RWPE2 (cell line): ENCODE results near the gene DENND4A.

Source experiments
- ATAC-seq: fragments of 200-7000 bp; cut with Tn5 transposase; 3 replicates; pipeline ENCODE4 v1.9.1; 2021; ENCODE audit warnings: low read depth
- DNase-seq: peaks from one replicate; pipeline ENCODE4 v3.0.0-alpha.2; 2020; ENCODE audit warnings: low spot score
- H3K27ac ChIP-seq: fragments of 450-650 bp; 2 replicates; pipeline ENCODE4 v1.5.1; 2017; ENCODE audit warnings: mild to moderate bottlenecking; ENCODE audit not compliant: poor library complexity, severe bottlenecking
- H3K27me3 ChIP-seq: fragments of 250-450 bp; sonication (Bioruptor Pico); 2 replicates; pipeline ENCODE4 v1.5.1; 2021; ENCODE audit warnings: mild to moderate bottlenecking, moderate library complexity; ENCODE audit not compliant: insufficient read depth, poor library complexity, severe bottlenecking
- H3K36me3 ChIP-seq: fragments of 250-450 bp; sonication (Bioruptor Pico); 2 replicates; pipeline ENCODE4 v1.5.1; 2020; ENCODE audit warnings: low read depth, mild to moderate bottlenecking, moderate library complexity
- H3K4me1 ChIP-seq: fragments of 250-450 bp; sonication (Bioruptor Pico); 2 replicates; pipeline ENCODE4 v1.5.1; 2021; ENCODE audit warnings: mild to moderate bottlenecking, moderate library complexity; ENCODE audit not compliant: insufficient read depth, poor library complexity, severe bottlenecking
- H3K4me3 ChIP-seq: fragments of 250-450 bp; sonication (Bioruptor Pico); 2 replicates; pipeline ENCODE4 v1.5.1; 2021; ENCODE audit warnings: mild to moderate bottlenecking, moderate library complexity; ENCODE audit not compliant: severe bottlenecking
- H3K9me3 ChIP-seq: fragments of 250-450 bp; sonication (Bioruptor Pico); 2 replicates; pipeline ENCODE4 v1.5.1; 2021; ENCODE audit warnings: mild to moderate bottlenecking, moderate library complexity; ENCODE audit not compliant: severe bottlenecking
- TF ChIP-seq, protein P1 (sequence below): fragments of 450-650 bp; IDR thresholded peaks from one replicate; pipeline ENCODE4 v1.5.1; 2017; ENCODE audit warnings: mild to moderate bottlenecking, moderate library complexity; ENCODE audit not compliant: poor library complexity, severe bottlenecking

Gene DENND4A

DNA sequence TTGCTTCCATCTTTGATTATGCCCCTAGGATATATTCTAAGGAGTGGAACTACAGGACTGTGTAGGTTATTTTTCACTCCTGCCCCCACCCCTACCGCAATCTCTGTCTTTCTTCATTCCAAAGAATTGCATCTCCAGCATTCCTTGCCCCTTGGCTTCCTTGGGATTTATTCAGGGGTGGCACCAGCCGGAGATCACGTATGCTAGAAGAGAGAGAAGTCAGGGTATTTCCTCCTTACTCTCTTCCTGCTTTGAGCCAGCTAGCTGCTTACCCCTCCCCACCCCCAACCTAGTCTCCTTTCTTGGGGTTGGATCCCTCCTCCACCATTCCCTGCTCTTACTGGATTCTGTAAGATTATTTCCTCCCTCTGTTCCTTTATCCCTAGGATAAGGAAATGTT lies 35.0 kb upstream of the DENND4A start:
- DNase-seq (no peak), ATAC-seq (no peak)
- H3K27ac ChIP-seq, result no peak overlapping the region
- no peak overlapping the region for H3K4me3 ChIP-seq
- no peaks in the 10 kb centered on the region for H3K36me3 ChIP-seq
- no peaks in the 10 kb centered on the region for H3K9me3 ChIP-seq
- no peaks in the 10 kb centered on the region for H3K4me1 ChIP-seq
- TF ChIP-seq, protein P1, sequence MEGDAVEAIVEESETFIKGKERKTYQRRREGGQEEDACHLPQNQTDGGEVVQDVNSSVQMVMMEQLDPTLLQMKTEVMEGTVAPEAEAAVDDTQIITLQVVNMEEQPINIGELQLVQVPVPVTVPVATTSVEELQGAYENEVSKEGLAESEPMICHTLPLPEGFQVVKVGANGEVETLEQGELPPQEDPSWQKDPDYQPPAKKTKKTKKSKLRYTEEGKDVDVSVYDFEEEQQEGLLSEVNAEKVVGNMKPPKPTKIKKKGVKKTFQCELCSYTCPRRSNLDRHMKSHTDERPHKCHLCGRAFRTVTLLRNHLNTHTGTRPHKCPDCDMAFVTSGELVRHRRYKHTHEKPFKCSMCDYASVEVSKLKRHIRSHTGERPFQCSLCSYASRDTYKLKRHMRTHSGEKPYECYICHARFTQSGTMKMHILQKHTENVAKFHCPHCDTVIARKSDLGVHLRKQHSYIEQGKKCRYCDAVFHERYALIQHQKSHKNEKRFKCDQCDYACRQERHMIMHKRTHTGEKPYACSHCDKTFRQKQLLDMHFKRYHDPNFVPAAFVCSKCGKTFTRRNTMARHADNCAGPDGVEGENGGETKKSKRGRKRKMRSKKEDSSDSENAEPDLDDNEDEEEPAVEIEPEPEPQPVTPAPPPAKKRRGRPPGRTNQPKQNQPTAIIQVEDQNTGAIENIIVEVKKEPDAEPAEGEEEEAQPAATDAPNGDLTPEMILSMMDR, result no peak
- H3K27me3 ChIP-seq, result no peaks in the 10 kb centered on the region

DNA sequence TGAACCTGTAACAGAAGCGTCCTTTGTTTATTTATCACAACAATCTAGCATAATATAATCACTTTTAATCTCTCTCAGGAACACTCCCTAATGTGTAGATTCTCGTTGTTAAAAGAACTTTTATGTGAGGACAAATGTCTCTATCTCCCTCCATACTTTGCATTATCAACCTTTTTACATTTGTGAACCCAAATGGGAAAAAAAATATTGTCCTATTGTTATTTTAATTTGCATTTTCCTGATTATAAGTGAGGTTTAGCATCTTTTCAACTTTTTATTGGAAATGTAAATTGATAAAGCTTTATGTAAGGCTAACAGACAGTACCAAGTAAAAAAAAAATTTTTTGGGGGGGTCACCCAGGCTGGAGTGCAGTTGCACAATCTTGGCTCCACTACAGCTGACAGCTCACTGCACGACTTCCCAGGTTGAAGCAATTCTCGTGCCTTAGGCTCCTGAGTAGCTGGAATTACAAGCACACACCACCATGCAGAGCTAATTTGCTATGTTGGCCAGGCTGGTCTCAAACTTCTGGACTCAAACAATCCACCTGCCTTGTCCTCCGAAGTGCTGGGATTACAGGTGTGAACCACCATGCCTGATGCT lies 33.0 kb upstream of the DENND4A start:
- no peaks in the 10 kb centered on the region for H3K9me3 ChIP-seq
- H3K4me1 ChIP-seq, result no peaks in the 10 kb centered on the region
- DNase-seq (no peak), ATAC-seq (0 out of 3 replicates have a peak, but pooled peaks have one; percentile 17)
- H3K4me3 ChIP-seq, result no peak overlapping the region
- H3K36me3 ChIP-seq, result no peaks in the 10 kb centered on the region
- H3K27ac ChIP-seq, result no peak overlapping the region
- TF ChIP-seq, protein P1, result no peak
- no peaks in the 10 kb centered on the region for H3K27me3 ChIP-seq

DNA sequence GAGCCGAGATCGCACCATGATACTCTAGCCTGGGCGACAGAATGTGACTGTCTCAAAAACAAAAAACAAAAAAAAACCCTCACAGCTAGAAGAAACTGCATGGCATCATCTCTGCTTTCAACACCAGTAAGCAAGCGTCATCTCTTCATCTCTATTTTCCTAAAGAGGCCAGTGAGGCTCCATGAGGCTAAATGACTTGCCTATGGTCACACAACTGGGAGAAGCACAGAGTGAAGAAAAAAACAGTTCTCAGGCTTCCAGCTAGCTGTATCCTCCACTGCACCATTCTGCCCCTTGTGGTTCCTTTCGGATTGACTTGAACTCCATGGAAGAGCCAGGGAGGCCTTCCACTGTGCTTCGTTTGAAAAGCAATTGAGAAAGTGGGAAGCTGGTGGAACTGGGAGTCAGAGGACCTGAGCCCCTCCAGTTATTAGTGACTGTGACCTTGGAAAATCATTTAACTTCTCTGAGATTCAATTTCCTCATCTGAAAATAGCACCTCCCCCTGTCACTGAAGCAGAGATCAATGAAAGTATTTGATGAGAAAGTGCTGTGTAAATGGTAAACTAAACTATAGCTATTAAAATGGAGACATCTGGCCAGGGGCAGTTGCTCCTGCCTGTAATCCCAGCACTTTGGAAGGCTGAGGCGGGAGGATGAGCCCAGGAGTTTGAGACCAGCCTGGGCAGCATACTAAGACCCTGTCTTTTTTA lies 32.1 kb upstream of the DENND4A start:
- Histone ChIP-seq H3K36me3 (no peaks in the 10 kb centered on the region), H3K4me1 (no peaks in the 10 kb centered on the region), H3K4me3 (no peak overlapping the region), H3K27me3 (no peaks in the 10 kb centered on the region), H3K27ac (no peak overlapping the region), H3K9me3 (no peaks in the 10 kb centered on the region)
- TF ChIP-seq, protein P1, result peak; percentile 93
- ATAC-seq (peak; percentile 94), DNase-seq (no peak)

DNA sequence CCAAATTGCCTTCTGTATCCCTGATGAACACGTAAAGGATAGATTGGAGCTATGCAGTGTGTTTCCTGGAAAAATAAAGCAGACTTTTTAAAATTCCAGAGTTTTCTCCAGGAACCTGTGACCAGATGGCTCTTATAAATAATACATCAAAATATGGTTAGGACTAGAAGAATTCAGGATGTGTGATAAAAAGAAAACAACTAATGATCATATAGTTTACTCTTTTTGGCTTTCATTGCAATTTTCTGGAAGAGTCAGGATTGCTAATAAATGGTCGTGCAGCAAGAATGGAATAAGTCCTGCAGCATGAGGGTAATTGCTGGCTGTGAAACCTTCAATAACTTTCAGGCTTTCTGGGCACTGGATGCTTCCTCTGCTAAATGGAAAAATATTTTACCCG lies 30.2 kb upstream of the DENND4A start:
- H3K27me3 ChIP-seq, result no peaks in the 10 kb centered on the region
- no peaks in the 10 kb centered on the region for H3K9me3 ChIP-seq
- no peak for ATAC-seq
- no peak overlapping the region for H3K4me3 ChIP-seq
- no peaks in the 10 kb centered on the region for H3K4me1 ChIP-seq
- H3K27ac ChIP-seq, result no peak overlapping the region
- TF ChIP-seq, protein P1, result no peak
- DNase-seq, result no peak
- no peaks in the 10 kb centered on the region for H3K36me3 ChIP-seq

DNA sequence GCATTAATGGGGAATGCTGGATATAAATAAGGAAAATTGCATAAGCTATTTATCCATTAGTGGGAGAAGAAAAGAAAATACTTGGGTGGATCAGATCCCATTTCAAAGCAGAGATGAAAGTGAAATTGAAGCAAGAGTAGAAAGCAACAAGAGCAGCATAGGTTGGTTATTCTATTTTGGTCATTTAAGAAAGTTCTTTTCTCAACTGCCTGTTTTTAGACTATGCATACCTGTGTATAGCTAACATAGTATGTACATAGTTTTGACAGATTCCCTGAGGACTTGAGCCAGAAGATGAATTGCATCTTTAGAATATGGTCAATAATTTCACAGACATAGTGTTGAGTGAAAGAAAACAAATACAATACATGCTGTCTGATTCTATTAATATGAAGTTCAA lies 29.0 kb upstream of the DENND4A start:
- H3K27ac ChIP-seq, result no peak overlapping the region
- H3K9me3 ChIP-seq, result no peaks in the 10 kb centered on the region
- no peaks in the 10 kb centered on the region for H3K4me1 ChIP-seq
- TF ChIP-seq, protein P1, result no peak
- H3K36me3 ChIP-seq, result no peaks in the 10 kb centered on the region
- no peaks in the 10 kb centered on the region for H3K27me3 ChIP-seq
- no peak for DNase-seq
- H3K4me3 ChIP-seq, result no peak overlapping the region
- ATAC-seq, result no peak
